ENCODE measurements around the gene ZDHHC17. TPM values are rescaled to one million over a fixed set of nuclear protein-coding genes. Genes with fewer than 3 reads are reported as not detected.

ZDHHC17 gene
- total RNA-seq, 1 experiment from 2014 or later = 25.3 TPM

- no peak overlapping the region for H2AFZ ChIP-seq (ENCODE audit: low read depth, low read length, poor library complexity, severe bottlenecking)
- no TSS peak for BruUV-seq (replicated peaks)
- intact Hi-C loops (cut with micrococcal nuclease) = no loop called here
- no peak overlapping the region for H3K4me3 ChIP-seq (replicated peaks in 1 of 2; ENCODE audit: low read depth in 1 of 2, low read length in 2 of 2)
- no peaks in the 10 kb centered on the region for H3K27me3 ChIP-seq (ENCODE audit: insufficient read depth, low read length)
- RAD21 ChIA-PET (ENCODE audit: low non-redundant PET in 1 of 2, low total read pairs in 2 of 2, uncharacterized antibody in 2 of 2, unreplicated experiment in 2 of 2) = no interaction called here
- H3K9me2 ChIP-seq (ENCODE audit: insufficient read depth) = no peaks in the 10 kb centered on the region
- POLR2A ChIA-PET = no interaction called here
- no peaks in the 10 kb centered on the region for H3K4me1 ChIP-seq (ENCODE audit: control insufficient read depth in 1 of 2, insufficient read depth in 2 of 2, low read length in 2 of 2)
- H4K20me1 ChIP-seq (ENCODE audit: insufficient read depth) = no peaks in the 10 kb centered on the region
- TF ChIP-seq POLR2A (IDR thresholded peaks at IDR 0.05; ENCODE audit: borderline replicate concordance, extremely low read depth, insufficient read depth, insufficient read length) (no peak), ZNF274 (IDR thresholded peaks at IDR 0.05; ENCODE audit: low read depth, low read length) (no peak), ELF1 (IDR thresholded peaks at IDR 0.05; ENCODE audit: borderline replicate concordance, low read depth) (no peak), SRF (IDR thresholded peaks at IDR 0.05; ENCODE audit: low read depth) (no peak), ZFX (IDR thresholded peaks at IDR 0.05) (no peak), CEBPB (IDR thresholded peaks at IDR 0.05; ENCODE audit: low read depth) (no peak)
- TF ChIP-seq, protein P1, sequence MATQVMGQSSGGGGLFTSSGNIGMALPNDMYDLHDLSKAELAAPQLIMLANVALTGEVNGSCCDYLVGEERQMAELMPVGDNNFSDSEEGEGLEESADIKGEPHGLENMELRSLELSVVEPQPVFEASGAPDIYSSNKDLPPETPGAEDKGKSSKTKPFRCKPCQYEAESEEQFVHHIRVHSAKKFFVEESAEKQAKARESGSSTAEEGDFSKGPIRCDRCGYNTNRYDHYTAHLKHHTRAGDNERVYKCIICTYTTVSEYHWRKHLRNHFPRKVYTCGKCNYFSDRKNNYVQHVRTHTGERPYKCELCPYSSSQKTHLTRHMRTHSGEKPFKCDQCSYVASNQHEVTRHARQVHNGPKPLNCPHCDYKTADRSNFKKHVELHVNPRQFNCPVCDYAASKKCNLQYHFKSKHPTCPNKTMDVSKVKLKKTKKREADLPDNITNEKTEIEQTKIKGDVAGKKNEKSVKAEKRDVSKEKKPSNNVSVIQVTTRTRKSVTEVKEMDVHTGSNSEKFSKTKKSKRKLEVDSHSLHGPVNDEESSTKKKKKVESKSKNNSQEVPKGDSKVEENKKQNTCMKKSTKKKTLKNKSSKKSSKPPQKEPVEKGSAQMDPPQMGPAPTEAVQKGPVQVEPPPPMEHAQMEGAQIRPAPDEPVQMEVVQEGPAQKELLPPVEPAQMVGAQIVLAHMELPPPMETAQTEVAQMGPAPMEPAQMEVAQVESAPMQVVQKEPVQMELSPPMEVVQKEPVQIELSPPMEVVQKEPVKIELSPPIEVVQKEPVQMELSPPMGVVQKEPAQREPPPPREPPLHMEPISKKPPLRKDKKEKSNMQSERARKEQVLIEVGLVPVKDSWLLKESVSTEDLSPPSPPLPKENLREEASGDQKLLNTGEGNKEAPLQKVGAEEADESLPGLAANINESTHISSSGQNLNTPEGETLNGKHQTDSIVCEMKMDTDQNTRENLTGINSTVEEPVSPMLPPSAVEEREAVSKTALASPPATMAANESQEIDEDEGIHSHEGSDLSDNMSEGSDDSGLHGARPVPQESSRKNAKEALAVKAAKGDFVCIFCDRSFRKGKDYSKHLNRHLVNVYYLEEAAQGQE (IDR thresholded peaks at IDR 0.05; ENCODE audit: low read depth) = no peak
- TF ChIP-seq, protein P2, sequence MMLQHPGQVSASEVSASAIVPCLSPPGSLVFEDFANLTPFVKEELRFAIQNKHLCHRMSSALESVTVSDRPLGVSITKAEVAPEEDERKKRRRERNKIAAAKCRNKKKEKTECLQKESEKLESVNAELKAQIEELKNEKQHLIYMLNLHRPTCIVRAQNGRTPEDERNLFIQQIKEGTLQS (IDR thresholded peaks at IDR 0.05) = no peak
- TF ChIP-seq, protein P3, sequence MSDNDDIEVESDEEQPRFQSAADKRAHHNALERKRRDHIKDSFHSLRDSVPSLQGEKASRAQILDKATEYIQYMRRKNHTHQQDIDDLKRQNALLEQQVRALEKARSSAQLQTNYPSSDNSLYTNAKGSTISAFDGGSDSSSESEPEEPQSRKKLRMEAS (IDR thresholded peaks at IDR 0.05) = no peak
- no peak overlapping the region for H3K9ac ChIP-seq (ENCODE audit: low read length)
- H3K79me2 ChIP-seq (ENCODE audit: insufficient read depth, low read length) = no peaks in the 10 kb centered on the region
- H3K36me3 ChIP-seq (ENCODE audit: control insufficient read depth in 1 of 2, insufficient read depth in 2 of 2, low read length in 2 of 2) = no peaks in the 10 kb centered on the region
- CTCF ChIA-PET = no interaction called here
- ATAC-seq (no peak), DNase-seq (ENCODE audit: low read depth, low spot score) (no peak)
- no peak overlapping the region for H3K27ac ChIP-seq (ENCODE audit: low read depth, low read length)
- H3K9me3 ChIP-seq (ENCODE audit: control insufficient read depth in 1 of 2, insufficient read depth in 1 of 2, low read depth in 1 of 2, low read length in 2 of 2) = no peaks in the 10 kb centered on the region
- H3K4me2 ChIP-seq (ENCODE audit: low read length) = no peak overlapping the region
Observed at GRCh38 chr12:76746516-76746915, 17.4 kb upstream of the ZDHHC17 start.

Measured in HCT116 (cell line).